OCI-LY1 (cell line): ENCODE results near the gene B3GALT6.

Experiments used
- H2AFZ ChIP-seq: fragments of 200-600 bp; sonication (generic), shearing (Covaris generic); 2 replicates; pipeline ENCODE4 v1.6.0; 2014; ENCODE audit warnings: antibody characterized with exemption, mild to moderate bottlenecking, low read length
- H3F3A ChIP-seq: fragments of 200-600 bp; sonication (generic), shearing (Covaris generic); 2 replicates; pipeline ENCODE4 v1.6.0; 2014; ENCODE audit warnings: mild to moderate bottlenecking, antibody characterized with exemption, low read length, moderate library complexity; ENCODE audit not compliant: insufficient read depth
- H3K27ac ChIP-seq: fragments of 200-600 bp; sonication (generic); 2 replicates; pipeline ENCODE4 v1.5.1; 2014; ENCODE audit warnings: low read length, mixed run types, mild to moderate bottlenecking, low read depth; ENCODE audit not compliant: poor library complexity, severe bottlenecking
- H3K27me3 ChIP-seq: fragments of 200-600 bp; sonication (generic); 2 replicates; pipeline ENCODE4 v1.6.0; 2014; ENCODE audit warnings: antibody characterized with exemption, mild to moderate bottlenecking, low read length, moderate library complexity; ENCODE audit not compliant: insufficient read depth
- H3K36me3 ChIP-seq: fragments of 200-600 bp; sonication (generic); 2 replicates; pipeline ENCODE4 v1.6.1; 2014; ENCODE audit warnings: mild to moderate bottlenecking, antibody characterized with exemption, low read length, moderate library complexity, mixed read lengths; ENCODE audit not compliant: insufficient read depth
- H3K4me1 ChIP-seq: fragments of 200-600 bp; sonication (generic); 2 replicates; pipeline ENCODE4 v1.5.1; 2014; ENCODE audit warnings: mild to moderate bottlenecking, low read length, moderate library complexity; ENCODE audit not compliant: insufficient read depth, severe bottlenecking
- H3K4me2 ChIP-seq: fragments of 200-600 bp; sonication (generic), shearing (Covaris generic); 2 replicates; pipeline ENCODE4 v1.6.1; 2014; ENCODE audit warnings: low read length
- H3K4me3 ChIP-seq: fragments of 200-600 bp; sonication (generic); 2 replicates; pipeline ENCODE4 v1.5.1; 2014; ENCODE audit warnings: low read length, low read depth, mild to moderate bottlenecking, mixed read lengths; ENCODE audit not compliant: poor library complexity, severe bottlenecking
- H3K79me2 ChIP-seq: fragments of 200-600 bp; shearing (Covaris generic); 2 replicates; pipeline ENCODE4 v1.6.1; 2016; ENCODE audit warnings: mixed run types, low read length, mixed read lengths; ENCODE audit not compliant: insufficient read depth
- H3K9ac ChIP-seq: fragments of 200-600 bp; sonication (generic), shearing (Covaris generic); 2 replicates; pipeline ENCODE4 v1.6.1; 2014; ENCODE audit warnings: mild to moderate bottlenecking, low read length, mixed read lengths
- H3K9me2 ChIP-seq: fragments of 200-600 bp; sonication (generic), shearing (Covaris generic); 2 replicates; pipeline ENCODE4 v1.6.1; 2014; ENCODE audit warnings: low read depth, mild to moderate bottlenecking, low read length, mixed read lengths
- H3K9me3 ChIP-seq: fragments of 200-600 bp; shearing (Covaris generic); 2 replicates; pipeline ENCODE4 v1.6.1; 2014; ENCODE audit warnings: low read length, mixed read lengths
- H4K20me1 ChIP-seq: fragments of 200-600 bp; sonication (generic), shearing (Covaris generic); 2 replicates; pipeline ENCODE4 v1.6.0; 2016; ENCODE audit warnings: mild to moderate bottlenecking, low read length; ENCODE audit not compliant: insufficient read depth
- EZH2 ChIP-seq: fragments of 200-600 bp; sonication (generic), shearing (Covaris generic); IDR thresholded peaks from 2 replicates; pipeline ENCODE4 v1.8.0; 2017; ENCODE audit warnings: borderline replicate concordance, mixed run types, mild to moderate bottlenecking, antibody characterized with exemption, low read length, moderate library complexity, mixed read lengths
- TF ChIP-seq, protein P1 (sequence below): fragments of 200-600 bp; sonication (generic), shearing (Covaris generic); IDR thresholded peaks from 2 replicates; pipeline ENCODE4 v1.5.1; 2017; ENCODE audit warnings: mild to moderate bottlenecking, antibody characterized with exemption, low read length, moderate library complexity, mixed read lengths

Gene B3GALT6

DNA sequence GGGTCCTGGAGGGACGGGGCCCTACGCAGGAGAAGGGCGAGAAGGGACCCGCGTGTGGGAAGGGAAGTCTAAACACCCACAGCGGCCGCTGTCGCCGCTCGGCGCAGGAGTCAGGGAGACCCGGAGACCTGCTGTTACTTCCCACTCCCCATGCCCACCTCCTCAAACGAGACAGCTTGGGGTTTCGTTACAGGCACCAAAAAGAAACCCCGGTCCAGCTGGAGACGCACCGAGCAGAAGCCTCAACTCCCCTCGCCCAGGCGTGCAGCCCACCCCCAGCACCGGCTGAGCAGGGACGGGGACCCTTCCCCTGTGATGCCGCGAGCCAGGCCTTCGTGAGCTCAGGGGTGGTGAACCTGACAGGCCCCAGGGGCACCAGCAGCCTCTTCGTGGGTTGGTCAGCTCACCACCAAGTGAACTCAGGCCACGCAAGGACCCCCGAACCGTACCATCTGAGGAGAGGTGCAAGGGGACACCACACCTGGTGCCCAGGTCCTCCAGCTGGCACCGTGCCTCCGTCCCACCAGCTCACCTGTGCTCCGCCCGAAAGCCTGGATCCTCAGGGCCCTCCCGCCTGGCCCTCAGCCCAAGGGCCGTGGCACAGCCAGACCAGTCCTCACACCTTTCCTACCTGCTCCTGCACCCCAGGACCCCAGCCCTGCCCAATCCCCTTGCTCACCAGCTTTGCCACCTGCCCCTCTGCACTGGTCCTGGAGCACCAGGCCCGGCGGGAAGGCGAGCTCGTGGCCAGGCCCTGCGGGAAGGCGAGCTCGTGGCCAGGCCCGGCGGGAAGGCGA lies 5.3 kb upstream of the B3GALT6 start:
- no peaks in the 10 kb centered on the region for H3K9me2 ChIP-seq
- no peaks in the 10 kb centered on the region for H4K20me1 ChIP-seq
- H3F3A ChIP-seq = no peaks in the 10 kb centered on the region
- no peaks in the 10 kb centered on the region for H3K9me3 ChIP-seq
- H3K27me3 ChIP-seq = no peaks in the 10 kb centered on the region
- H3K36me3 ChIP-seq = peaks cover 63% of the 10 kb centered on the region
- H3K4me2 ChIP-seq = no peak overlapping the region
- H3K9ac ChIP-seq = no peak overlapping the region
- H3K79me2 ChIP-seq = peaks cover 19% of the 10 kb centered on the region
- no peak for TF ChIP-seq EZH2
- TF ChIP-seq, protein P1, sequence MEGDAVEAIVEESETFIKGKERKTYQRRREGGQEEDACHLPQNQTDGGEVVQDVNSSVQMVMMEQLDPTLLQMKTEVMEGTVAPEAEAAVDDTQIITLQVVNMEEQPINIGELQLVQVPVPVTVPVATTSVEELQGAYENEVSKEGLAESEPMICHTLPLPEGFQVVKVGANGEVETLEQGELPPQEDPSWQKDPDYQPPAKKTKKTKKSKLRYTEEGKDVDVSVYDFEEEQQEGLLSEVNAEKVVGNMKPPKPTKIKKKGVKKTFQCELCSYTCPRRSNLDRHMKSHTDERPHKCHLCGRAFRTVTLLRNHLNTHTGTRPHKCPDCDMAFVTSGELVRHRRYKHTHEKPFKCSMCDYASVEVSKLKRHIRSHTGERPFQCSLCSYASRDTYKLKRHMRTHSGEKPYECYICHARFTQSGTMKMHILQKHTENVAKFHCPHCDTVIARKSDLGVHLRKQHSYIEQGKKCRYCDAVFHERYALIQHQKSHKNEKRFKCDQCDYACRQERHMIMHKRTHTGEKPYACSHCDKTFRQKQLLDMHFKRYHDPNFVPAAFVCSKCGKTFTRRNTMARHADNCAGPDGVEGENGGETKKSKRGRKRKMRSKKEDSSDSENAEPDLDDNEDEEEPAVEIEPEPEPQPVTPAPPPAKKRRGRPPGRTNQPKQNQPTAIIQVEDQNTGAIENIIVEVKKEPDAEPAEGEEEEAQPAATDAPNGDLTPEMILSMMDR = no peak
- no peak overlapping the region for H3K4me3 ChIP-seq
- no peak overlapping the region for H2AFZ ChIP-seq
- peaks cover 24% of the 10 kb centered on the region for H3K4me1 ChIP-seq
- H3K27ac ChIP-seq = no peak overlapping the region

DNA sequence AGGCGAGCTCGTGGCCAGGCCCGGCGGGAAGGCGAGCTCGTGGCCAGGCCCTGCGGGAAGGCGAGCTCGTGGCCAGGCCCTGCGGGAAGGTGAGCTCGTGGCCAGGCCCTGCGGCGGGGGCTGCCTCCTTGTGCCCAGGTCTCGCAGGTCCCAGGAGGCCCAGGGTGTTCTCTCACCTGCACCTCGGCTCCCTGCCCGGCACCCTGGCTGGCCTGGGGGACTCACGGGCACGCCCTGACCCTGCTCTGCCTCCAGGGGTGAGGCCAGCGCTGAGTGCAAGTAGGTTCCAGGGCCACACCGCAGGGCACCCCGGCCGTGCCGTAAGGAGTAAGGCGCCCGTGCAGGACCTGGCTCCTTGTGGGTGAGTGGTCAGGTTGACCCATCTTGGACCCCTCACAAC lies 4.7 kb upstream of the B3GALT6 start:
- Histone ChIP-seq H3K4me1 (peaks cover 24% of the 10 kb centered on the region), H3K4me2 (no peak overlapping the region), H3K4me3 (no peak overlapping the region), H3K9me3 (no peaks in the 10 kb centered on the region), H3K36me3 (peaks cover 57% of the 10 kb centered on the region), H3K27me3 (no peaks in the 10 kb centered on the region), H3K27ac (no peak overlapping the region), H3K79me2 (peaks cover 19% of the 10 kb centered on the region), H3F3A (no peaks in the 10 kb centered on the region), H4K20me1 (no peaks in the 10 kb centered on the region), H2AFZ (no peak overlapping the region), H3K9me2 (no peaks in the 10 kb centered on the region), H3K9ac (no peak overlapping the region)
- TF ChIP-seq, protein P1 = no peak
- no peak for TF ChIP-seq EZH2

DNA sequence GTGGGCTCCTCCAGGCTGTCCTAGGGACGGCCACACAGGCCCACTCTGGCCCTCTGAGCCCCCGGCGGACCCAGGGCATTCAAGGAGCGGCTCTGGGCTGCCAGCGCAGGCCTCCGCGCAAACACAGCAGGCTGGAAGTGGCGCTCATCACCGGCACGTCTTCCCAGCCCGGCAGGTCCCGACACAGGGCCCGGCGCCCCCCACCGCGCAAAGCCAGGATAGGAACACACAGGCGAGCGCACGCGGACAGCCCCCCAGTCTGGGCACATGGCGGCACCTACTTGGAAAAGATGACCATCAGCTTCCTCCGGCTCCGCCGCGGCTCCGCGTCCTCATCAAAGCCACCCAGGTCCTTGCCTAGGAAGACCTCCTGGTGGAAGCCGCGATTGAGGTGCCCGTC lies 3.9 kb upstream of the B3GALT6 start:
- Histone ChIP-seq H3K4me3 (no peak overlapping the region), H3K4me1 (peaks cover 32% of the 10 kb centered on the region), H3K36me3 (peaks cover 51% of the 10 kb centered on the region), H2AFZ (no peak overlapping the region), H3K9ac (no peak overlapping the region), H3K9me3 (no peaks in the 10 kb centered on the region), H4K20me1 (no peaks in the 10 kb centered on the region), H3F3A (no peaks in the 10 kb centered on the region), H3K79me2 (peaks cover 19% of the 10 kb centered on the region), H3K27ac (peak overlapping the region; percentile 43), H3K27me3 (no peaks in the 10 kb centered on the region), H3K4me2 (no peak overlapping the region), H3K9me2 (no peaks in the 10 kb centered on the region)
- TF ChIP-seq, protein P1 = no peak
- no peak for TF ChIP-seq EZH2
